8988T (cell line): ENCODE results near the gene ATP11A.

Source experiments
- DNase-seq: peaks from one replicate; pipeline ENCODE4 v3.0.0; 2011

ATP11A gene

GRCh38 chr13:112804374-112804773 lies 114.5 kb downstream of the ATP11A start:
- DNase-seq, result no peak

GRCh38 chr13:112806739-112807652 lies 117.2 kb downstream of the ATP11A start:
- no peak for DNase-seq

GRCh38 chr13:112807653-112808376 lies 118.0 kb downstream of the ATP11A start:
- DNase-seq, result no peak

DNA sequence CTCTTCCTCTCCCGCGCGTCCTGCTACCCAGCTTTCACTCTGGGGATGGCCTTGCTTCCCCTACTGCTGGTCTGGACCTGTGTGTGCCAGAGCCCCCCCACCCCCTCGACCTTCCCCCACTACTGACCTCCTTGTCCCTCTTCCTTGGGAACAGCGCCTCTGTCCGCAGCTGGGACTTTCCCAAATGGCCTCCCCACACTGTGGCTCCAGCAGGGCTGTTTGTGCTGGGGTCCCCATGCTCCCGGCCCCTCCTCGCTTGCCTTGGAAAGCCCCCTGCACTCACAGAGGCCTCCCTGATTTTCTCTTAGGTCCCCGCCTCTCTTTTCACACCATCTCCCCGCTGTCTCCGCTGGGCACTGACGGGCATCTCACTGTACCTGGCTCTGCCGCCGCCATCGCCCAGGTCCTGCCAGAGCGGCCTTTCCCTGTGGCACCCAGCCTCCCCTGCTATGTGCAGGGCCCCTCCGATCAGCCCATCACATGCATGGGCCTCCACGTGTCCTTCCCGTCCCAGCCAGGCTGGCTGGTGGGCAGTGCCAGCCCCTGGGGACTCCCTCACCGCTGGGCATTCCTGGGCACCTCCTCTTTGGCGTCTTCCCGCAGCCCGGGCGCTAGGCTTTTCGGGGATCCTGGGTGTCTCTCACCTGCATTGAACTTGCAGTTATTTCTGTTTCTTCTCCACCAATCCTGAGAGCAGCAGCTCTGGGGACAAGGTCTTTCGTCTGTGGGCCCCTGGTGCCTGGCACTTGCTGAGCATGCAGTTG lies 118.7 kb downstream of the ATP11A start:
- no peak for DNase-seq

- no peak for DNase-seq
These were observed 119.8 kb downstream of the ATP11A start for GRCh38 chr13:112809332-112810315.

- DNase-seq, result no peak
These were observed 120.8 kb downstream of the ATP11A start for GRCh38 chr13:112810608-112811007.

DNA sequence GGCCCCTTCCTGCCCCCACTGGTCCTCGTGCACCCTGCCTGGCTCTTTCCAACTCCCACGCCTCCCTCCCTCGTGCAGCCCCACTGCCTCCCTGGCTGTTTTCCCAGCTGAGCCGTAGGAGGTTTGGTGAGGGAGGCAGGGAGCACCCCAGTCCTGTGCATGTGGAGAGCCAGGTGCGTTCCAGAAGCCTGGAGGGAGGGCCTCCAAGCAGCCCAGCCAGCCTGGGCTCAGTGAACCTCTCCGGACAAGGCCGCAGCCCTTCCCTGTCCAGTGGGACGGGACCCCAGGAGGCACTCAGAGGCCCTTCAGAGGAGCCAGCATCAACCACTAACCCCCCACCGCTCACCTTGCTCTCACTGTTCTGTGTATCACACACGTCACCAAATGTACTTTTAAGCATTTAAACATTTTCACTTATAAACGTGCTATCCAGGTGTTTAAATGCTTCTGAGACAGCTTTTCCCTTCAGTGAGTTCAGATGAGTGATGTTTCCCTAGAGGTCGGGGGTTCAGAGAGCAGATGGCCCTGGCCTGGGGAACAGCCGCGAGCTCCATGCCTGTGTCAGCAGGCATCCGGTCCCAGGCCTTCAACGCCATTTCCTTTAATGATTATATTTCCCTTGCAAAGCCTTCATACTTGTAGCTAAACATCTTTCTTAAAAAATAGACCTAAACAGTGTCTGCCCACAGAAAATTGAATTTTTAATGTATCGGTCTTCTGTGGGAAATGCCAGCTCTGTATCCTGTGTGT lies 122.6 kb downstream of the ATP11A start:
- no peak for DNase-seq

DNA sequence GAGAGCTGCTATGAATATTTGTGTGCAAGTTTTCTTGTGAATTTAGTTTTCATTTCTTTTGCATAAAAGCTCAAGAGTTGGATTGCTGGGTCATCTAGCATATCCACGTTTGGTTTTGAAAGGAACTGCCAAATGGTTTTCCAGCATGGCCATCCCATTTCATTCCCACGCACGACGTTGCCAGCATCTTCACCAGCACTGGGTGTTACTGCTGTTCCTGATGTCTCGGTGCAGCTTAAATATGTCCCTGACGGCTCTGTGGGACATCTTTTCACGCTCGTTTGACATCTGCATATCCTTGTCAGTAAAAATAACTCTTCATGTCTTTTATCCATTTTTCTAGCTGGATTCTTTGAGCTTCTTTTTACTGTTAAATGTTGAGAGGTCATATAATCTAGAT lies 123.7 kb downstream of the ATP11A start:
- no peak for DNase-seq

GRCh38 chr13:112814905-112815585 lies 125.2 kb downstream of the ATP11A start:
- no peak for DNase-seq

DNA sequence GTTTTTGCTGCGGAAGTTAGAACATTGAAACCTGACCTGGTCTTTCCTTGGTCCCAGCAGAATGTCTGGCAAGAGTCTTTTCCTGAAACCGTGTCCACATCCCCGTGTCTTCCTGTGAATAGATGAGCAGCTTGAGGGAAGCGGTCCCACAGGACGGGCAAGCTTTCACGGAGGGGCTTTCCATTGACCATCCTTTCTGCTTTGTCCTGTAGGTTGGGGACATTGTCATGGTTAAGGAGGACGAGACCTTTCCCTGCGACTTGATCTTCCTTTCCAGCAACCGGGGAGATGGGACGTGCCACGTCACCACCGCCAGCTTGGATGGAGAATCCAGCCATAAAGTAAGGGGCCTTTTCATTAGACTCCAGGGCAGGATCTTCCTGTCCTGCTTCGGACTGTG lies 126.0 kb downstream of the ATP11A start:
- no peak for DNase-seq

- DNase-seq, result no peak
These were observed 128.3 kb downstream of the ATP11A start for GRCh38 chr13:112818040-112818697.

GRCh38 chr13:112818698-112819045 lies 128.8 kb downstream of the ATP11A start:
- no peak for DNase-seq

DNA sequence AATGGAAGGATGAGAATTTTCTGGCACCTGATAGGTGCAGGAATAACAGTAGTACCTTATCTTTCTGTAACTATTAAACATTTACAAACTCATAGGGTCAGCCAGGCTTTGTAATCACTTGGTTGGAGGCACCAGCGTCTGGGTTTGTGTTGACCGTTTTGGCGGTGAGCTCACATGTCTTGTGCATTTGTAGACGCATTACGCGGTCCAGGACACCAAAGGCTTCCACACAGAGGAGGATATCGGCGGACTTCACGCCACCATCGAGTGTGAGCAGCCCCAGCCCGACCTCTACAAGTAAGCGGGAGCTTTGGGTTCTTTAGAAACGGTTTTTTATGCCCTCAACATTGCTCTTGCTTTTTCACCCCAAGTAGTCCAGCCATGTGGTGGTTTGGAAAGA lies 129.3 kb downstream of the ATP11A start:
- DNase-seq, result no peak

DNA sequence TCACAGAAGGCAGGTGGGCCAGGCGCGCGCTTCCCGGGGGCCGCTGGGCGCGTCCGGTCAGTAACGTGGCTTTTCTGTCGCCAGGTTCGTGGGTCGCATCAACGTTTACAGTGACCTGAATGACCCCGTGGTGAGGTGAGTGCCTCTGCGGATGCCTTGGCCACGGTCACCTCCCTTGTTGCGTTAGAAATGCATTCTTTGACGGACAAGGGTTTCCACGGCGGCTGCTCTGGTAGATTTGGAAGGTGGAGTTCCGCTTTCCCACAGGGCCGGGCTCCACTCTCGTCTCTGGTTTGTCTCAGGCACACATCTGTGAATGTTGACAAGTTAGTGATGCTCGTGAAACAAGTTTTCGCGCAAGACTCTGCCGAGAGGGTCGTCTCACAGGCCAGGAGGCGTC lies 130.0 kb downstream of the ATP11A start:
- DNase-seq, result no peak

DNA sequence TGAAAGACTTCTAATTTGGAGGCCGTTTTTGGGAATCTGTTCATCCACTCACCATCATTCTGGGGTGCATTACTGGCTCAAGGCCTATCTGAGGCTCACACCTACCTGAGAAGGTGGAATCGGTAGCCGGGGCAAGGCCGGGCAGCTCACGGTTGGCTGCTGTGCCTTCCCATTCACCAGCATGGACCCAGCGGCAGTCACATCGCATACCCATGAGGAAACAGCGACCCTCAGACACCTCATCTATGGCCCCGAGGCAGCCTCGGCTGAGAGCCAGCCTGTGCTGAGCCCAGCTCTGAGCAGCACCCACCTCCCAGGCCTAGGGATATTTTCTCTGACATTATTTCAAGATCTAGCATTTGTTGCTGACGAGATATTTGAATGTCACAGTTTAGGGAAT lies 130.5 kb downstream of the ATP11A start:
- no peak for DNase-seq

DNA sequence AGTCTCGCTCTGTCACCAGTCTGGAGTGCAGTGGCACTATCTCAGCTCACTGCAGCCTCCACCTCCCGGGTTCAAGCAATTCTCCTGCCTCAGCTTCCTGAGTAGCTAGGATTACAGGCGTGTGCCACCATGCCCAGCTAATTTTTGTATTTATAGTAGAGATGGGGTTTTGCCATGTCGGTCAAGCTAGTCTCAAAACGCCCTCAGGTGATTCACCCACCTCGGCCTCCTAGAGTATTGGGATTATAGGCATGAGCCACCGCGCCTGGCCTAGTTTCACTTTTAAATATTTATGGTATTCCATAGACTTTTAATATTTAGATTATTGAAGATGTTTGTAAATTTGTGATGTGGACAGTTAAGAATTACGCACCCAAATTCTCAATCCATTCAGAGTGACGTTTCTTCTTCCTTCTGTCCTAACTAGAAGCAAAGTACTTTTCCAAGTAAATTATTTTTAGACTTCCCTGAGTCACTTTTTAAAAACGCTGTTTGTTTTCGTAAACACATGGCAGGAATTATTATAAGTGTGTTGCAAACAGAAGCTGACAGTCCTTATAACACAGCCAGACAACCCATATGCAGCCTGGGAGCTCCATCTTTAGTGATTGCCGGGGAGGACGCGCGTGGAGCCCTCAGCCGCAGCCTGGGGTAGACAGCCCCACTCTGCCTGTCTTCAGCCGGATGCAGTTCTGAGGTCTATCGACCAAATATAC lies 131.7 kb downstream of the ATP11A start:
- no peak for DNase-seq

- no peak for DNase-seq
These were observed 133.0 kb downstream of the ATP11A start for GRCh38 chr13:112822851-112823250.

DNA sequence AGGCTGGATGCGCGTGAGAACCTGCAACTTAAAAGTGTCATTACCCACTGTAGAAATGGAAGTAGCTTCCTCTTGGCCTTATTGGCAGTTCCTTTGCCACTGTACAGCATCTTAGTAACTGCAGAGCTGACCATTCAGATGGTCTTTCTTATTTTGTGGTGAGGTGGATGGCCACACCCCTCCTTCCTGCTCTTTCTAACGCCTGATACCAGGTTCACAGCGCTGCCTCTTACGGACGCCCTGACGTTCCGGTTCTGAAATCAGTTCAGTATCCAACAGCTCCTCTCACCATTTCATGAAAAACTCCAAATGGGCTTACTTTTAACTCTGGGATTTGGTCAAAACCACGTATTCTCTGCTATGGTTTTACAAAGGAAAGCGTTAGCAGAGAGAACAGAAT lies 134.6 kb downstream of the ATP11A start:
- no peak for DNase-seq

DNA sequence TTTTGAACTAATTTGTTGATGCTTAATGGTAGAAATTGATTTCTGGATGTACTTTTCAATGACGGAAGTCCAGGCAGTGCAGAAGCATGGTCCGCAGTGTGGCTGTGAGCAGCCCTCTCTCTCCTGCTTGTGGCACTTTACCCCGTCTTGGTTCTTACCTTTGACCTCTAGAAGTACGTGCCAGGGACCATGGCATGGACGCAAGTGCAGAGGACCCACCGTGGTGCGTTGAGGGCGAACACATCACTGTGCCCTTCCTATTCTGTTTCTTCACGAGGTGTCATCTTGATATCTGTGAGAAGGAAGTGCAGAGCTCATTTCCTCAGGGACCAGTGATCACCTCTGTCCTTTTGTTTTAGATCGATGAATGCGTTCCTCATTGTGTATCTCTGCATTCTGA lies 135.2 kb downstream of the ATP11A start:
- no peak for DNase-seq

DNA sequence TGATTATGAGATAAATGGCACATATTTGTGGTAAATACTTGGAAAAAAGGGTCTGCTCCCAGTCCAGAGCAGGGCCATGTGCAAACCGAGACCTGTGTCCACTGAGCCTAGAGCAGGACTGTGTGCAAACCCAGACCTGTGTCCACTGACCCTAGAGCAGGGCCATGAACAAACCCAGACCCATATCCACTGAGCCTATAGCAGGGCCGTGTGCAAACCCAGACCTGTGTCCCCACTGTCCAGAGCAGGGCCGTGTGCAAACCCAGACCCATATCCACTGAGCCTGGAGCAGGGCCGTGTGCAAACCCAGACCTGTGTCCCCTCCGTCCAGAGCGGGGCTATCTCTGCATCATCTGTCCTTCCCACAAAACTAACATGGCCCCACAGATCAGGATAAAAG lies 136.0 kb downstream of the ATP11A start:
- no peak for DNase-seq
